ENCODE results near the gene PITX1.

DNA sequence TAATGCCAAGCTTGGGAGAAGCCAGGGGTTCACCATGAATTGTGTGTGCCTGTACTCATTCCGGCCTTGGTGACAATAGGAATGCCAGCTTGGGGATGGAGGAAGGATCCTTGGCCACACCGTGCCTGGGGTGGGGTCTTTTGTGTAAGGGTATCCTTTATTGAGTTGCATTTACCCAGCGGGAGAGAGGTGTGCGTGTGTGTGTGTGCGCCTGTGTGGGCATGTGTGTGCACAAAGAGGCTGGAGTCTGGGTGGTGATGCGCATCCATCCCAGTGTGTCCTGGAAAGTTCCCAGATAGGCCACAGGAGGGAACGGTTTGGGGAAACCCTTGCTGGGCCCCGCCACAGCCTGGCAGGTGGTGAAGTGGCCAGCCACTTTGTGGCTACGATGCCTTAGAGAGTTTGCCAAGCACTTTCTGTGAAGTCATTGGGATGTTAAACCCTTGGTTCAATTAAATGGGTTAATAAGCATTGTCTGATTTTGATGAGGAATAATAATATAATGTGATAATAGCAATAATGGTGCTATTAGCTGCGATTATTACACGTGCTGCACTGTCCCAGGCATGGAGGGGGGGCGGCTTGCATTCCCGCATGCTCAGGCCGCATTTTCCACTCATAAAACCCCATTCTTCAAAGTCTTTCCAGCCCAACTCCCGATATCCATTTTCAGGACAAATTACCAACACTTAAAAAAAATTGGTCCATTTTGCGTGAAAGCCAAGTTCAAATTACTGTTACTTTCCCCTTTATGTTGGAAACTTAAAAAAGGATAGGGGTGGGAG, 13.7 kb downstream of the PITX1 start:
- TF ChIP-seq CTCF (IDR thresholded peaks at IDR 0.05; ENCODE audit: low read length), result no peak
- TF ChIP-seq EZH2 (IDR thresholded peaks at IDR 0.05; ENCODE audit: borderline replicate concordance, low read length), result no peak
